HG02623 (cell line): Measurements from ENCODE around the gene OSBPL6.
"Not testable (repeated sequence)": the region's sequence is repeated elsewhere in the genome, so short reads cannot be mapped to it uniquely, and the experiment has no call there.

Experiments used
- ATAC-seq: cut with Tn5 transposase; IDR thresholded peaks from one replicate; pipeline ENCODE4 v1.9.1; 2021; ENCODE audit warnings: moderate library complexity; ENCODE audit not compliant: unreplicated experiment

Gene OSBPL6

DNA sequence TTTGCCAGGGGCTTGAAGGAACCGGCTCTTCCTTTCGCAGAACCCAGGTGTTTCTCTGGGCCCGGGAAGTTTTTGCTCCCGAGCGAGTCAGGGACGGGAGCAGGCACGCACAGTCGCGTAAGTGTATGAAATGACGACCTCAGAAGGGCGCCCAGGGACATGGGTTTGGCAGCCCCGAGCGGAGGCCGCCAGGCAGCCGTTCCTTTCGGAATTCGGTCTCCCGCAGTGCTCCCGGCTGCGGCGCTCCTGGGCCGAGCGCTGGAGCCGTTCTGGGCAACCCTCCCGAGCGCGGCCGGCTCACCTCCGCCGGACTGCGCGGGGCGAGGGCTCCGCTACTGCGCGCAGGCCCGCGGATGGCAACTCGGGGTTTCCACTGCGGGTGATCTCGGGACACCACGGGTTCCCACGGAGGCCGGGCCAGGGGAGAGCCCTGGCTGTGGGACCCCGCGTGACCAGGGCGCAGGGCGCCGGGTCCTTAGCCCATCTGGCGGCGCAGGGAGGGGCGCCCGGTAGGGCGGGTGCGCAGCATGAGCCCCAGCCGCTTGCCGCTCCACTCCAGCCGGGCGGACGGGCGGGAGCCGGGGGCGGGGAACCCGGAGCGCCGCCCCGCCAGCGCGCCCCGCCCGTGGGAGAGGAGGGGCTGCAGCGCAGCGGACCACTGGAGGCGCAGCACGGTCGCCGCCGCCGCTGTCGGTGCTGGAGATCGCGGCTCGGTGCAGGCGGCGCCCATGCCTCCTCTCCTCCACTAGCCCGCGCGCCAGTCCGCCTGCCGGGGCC is at the start of gene OSBPL6:
OSBPL6 (plus strand) TSS at position 690 of the 777 bp plus-strand sequence. CDS start 111,673 bp downstream, outside the sequence.
- ATAC-seq: peak; percentile 94

DNA sequence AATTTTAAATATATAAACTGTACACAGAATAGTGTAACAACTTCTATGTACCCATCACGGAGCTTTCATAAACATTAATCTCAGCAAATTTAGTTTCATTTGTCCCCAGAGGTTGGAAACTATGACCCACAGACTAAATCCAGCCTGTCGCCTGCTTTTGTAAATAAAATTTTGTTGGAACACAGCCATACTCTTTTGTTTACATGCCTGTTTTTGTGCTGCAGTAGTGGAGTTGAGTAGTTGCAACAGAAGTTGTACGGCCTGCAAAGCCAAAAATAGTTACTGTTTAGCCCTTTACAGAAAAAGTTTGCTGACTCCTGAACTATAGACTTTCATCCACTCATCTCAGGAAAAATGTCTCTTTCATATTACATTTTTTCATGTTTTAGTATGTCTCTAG is 42.3 kb upstream of the OSBPL6 start:
- ATAC-seq: no peak

DNA sequence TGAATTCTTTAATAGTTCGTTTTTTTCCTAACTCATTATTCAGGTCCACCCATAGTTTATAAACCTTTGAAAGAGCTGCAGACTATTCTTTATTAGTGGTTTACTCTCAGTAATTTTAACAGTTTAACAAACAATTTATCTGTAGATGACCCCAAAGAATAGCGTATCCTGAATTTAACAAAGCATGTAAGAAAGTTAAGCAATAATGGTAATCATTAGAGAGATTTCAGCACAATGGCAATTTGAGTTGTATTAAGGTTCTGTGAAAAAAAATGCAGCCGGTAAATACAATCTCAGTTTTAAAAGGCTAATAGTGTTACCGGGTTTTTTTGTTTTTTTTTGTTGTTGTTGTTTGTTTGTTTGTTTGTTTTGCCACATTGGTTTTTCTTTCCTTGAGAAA is 41.8 kb upstream of the OSBPL6 start:
- no peak for ATAC-seq

DNA sequence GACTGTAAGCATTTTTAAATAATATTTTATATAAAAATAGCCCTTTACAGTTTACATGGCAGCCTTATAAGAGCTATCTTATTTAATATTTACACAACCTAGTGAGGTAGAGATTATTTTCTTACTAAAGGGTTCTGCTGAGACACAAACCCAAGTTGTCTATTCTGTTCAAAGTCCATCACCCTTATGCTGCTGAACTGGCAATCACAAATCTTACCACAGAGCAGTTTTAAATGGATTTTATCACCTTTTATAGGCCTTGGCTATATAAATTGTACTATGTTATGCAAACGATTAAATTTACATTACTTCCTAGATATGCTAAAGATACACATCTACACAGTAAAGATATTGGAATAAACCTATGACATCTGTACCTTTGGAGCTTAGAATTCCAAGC is 41.3 kb upstream of the OSBPL6 start:
- no peak for ATAC-seq

DNA sequence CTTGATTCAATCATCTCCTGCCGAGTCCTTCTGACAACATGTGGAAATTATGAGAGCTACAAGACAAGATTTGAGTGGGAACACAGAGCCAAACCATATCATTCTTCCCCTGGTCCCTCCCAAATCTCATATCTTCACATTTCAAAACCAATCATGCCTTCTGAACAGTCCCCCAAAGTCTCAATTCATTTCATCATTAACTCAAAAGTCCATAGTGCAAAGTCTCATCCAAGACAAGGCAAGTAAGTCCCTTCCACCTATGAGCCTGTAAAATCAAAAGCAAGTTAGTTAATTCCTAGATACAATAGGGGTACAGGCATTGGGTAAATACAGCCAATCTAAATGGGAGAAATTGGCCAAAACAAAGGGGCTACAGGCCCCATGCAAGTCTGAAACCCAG is 40.4 kb upstream of the OSBPL6 start:
- ATAC-seq: not testable (repeated sequence)

DNA sequence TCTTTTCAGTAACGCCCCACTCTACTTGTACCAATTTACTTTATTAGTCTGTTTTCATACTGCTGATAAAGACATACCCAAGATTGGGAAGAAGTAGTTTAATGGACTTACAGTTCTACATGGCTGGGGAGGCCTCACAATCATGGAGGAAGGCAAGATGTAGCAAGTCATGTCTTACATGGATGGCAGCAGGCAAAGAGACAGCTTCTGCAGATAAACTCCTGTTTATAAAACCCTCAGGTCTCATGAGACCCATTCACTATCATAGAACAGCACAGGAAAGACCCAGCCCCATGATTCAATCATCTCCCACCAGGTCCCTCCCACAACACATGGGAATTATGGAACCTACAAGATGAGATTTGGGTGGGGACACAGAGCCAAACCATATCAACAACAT is 38.8 kb upstream of the OSBPL6 start:
- ATAC-seq: no peak

DNA sequence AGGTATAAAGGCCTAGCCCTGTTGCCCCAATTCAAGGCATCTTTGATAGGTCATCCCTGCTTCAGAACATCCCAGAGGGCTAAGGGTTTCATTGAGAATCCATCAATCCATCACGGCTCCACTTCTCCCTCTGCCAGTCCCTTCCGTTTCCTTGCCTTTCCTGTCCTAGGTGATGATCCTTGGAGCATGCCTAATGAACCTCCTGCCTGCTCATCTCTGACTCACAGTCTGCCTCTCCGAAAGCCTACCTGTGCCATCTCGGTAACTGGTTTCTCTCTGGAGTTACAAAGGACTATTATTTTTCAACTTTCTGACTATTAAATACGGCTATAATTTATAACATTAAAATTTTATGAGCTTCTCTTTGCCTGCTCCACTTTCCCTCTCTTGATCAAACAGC is 36.7 kb upstream of the OSBPL6 start:
- ATAC-seq: no peak

DNA sequence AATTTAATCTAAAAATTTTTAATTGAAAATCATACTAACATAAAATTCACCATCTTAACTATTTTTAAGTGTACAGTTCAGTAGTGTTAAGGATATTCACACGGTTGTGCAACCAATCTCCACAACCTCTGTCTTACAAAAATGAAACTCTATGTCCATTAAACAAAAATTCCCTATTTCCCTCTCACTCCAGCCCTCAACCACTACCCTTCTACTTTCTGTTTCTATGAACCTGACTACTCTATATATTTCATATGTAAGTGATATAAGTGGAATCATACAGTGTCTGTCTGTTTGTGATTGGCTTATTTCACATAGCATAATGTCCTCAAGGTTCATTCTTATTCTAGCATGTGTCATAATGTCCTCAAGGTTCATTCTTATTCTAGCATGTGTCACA is 34.3 kb upstream of the OSBPL6 start:
- ATAC-seq: no peak

DNA sequence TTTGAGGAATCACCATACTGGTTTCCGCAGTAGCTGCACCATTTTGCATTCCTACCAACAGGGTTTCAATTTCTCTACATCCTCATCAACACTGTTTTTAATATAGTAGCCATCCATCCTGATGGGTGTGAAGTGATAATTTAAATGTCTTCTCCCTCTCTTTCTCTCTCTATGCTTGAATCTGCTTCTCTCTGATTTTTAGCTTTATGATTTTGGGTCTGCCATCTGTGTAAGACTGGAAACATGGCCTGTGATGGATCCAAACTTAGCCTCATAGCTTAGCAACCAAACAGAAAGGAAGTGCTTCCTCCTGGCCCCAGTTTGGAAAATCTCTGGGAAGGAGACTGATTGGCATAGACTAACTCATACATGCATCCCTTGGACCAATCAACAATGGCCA is 33.7 kb upstream of the OSBPL6 start:
- ATAC-seq: no peak

DNA sequence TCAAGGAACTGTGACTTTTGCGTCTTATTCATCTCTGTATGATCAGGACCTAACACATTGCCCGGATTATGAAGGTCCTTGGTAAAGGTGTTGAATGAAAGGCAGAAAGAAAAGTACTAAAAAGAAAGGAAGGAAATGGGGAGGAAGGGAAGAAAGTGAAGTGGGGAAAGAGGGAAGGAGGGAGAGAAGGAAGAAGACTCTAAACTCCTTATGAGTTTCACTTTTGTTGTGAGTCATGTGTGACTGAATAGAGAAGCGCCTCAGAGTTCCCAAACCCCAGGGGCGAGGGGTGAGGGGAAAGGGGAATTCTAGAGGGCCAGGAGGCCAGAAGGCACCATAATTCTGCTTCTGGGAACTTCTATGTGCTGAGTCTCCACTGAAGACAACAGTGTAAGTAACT is 30.9 kb upstream of the OSBPL6 start:
- ATAC-seq: no peak

DNA sequence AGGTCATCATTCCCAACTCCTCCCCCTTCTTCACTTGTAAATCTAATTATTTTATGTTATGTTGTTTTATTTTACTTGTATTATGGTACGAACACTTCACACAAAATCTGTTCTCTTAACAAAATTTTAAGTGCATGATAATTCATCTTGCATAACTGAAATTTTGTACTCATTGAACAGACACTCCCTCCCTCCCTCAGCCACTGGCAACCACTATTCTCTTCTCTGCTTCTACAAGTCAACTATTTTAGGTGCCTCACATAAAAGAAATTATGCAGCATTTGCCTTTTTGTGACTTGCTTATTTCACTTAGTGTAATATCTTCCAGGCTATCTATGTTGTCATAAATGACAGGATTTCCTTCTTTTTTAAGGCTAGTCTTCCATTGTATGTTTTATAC is 30.4 kb upstream of the OSBPL6 start:
- ATAC-seq: no peak

DNA sequence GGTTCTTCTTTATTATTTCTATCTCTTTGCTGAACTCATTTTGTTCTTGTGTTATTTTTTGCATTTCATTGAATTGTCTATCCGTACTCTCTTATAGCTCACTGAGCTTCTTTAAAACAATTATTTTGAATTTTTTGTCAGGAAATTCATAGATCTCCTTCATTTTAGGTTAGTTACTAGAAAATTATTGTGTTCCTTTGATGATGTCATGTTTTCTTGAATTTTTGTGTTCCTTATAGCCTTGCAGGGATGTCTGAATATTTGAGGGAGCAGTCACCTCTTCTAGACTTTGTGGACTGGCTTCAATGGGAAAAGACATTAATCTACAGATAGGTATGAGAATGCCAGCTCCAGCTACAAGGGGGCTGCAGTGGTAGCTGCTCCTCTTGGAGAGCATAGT is 20.7 kb upstream of the OSBPL6 start:
- no peak for ATAC-seq

DNA sequence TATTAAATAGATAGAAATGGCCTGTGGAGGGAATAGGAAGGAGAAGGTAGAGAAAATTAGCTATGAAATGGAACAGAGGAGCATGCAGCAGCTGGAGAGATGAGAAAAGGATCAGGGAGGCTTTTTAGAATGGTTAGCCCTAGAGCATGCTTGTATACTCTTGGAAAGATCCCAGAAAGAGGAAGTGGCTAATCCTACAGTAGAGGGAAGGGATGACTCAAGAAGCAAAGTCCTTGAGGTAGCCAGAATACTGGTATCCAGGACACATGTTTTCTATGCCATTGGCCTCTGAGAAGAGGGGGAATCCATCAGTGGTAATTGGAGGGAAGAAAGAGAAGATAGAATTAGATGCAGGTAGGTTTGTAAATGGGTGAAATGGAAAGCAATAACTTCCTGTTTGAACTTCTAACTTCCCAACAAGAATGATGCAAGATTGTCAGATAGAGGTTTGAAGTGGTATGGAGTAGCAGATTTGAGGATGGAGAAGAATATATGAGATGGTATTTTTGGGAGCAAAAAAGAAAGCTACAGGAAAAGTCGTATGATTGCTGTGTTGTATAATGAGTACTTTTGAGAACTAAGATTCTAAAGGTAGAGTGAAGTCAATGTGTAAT is 17.1 kb upstream of the OSBPL6 start:
- ATAC-seq: no peak

DNA sequence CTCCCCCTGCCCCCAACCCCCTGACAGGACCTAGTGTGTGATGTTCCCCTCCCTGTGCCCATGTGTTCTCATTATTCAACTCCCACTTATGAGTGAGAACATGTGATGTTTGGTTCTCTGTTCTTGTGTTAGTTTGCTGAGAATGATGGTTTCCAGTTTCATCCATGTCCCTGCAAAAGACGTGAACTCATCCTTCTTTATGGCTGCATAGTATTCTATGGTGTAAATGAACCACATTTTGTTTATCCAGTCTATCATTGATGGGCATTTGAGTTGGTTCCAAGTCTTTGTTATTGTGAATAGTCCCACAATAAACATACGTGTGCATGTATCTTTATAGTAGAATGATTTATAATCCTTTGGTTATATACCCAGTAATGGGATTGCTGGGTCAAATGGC is 13.7 kb upstream of the OSBPL6 start:
- ATAC-seq: not testable (repeated sequence)

DNA sequence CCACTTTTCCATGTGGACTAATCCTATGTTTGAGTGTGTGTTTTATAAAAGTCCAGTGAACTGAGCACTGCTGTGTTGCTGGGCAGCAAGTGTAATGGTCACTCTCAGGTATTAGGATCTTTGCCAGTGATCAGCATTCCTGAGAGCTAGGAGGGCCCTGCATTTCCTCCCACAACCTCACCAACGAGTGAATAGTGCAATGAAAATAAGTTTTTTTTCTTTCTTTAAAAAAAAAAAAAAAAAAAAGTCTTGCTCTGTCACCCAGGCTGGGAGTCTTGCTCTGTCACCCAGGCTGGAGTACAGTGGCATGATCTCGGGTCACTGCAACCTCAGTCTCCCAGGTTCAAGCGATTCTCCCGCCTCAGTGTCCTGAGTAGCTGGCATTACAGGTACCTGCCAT is 6.5 kb upstream of the OSBPL6 start:
- no peak for ATAC-seq

DNA sequence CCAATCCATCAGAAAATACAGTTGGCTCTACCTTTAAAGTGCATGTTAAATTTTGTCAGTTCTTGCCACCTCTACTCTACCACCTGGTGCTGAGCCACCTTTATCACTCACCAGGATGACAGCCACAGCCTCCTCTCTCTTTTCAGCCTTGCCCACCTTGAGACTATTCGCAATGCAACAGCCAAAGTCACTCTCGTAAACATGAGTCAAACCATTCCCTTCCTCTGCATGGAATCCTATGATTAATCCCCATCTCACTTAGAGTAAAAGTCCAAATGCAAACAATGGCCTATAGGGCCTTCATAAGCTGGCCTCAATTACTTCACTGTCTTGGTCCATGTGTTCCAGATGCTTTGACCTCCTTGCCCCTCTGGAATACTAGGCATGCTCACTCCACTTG is 5.8 kb upstream of the OSBPL6 start:
- ATAC-seq: no peak

DNA sequence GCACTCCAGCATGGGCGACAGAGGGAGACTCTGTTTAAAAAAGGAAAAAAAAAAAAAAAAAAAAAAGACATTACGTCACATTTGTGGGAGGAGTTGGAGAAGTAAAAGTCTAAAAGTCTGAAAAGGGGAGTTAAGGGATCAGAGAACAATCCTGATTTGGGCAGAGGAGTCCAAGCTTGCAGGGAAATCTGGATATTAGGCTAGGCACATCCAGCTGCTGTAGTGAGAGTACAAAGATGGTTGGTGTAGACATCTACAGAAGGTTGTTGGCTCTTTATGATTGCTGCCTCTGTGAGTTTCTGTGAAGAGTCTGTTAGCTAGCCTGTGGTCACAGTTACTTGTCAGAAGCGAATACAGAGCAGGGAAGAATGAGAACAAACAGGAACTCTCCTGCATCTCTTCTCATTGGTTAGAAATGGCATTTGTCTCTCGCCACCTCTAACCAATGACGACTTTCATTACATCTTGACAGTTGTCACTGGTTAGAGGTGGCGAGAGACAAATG is 3.3 kb upstream of the OSBPL6 start:
- ATAC-seq: no peak

DNA sequence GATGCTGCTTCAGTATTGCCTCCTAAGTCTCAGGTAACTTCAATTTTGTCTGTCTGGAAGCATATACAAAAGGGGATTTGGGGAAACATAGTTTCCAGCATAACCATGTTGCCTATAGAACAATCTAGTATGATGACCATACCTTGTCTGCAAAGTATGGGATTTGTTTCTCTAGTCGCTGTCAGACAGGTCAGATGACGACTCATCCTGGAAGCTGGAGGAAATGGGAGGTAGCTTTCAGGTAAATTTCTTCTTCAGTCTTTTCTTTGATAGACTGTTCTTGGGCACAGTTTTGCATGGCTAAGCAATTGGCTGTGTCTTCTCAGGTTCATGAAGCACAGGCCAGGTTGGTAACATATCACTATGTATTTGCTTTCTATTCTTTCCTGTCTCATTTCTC is 2.8 kb upstream of the OSBPL6 start:
- ATAC-seq: no peak

DNA sequence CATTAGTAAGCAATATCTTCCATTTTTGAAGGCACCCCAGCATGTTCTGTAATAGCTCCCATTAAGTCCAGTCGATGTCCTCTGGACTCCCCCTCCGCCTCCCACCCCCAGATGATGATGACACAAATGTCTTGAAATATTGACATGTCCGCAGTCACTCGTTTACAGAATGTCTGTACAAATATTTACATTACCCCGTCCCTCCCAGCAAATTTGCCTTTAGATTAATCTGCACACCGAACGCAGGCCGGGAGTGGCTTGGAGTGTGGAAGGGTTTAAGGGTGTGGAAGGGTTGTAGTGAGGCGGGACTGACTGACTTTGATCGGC is 853 bp upstream of the OSBPL6 start:
- no peak for ATAC-seq

DNA sequence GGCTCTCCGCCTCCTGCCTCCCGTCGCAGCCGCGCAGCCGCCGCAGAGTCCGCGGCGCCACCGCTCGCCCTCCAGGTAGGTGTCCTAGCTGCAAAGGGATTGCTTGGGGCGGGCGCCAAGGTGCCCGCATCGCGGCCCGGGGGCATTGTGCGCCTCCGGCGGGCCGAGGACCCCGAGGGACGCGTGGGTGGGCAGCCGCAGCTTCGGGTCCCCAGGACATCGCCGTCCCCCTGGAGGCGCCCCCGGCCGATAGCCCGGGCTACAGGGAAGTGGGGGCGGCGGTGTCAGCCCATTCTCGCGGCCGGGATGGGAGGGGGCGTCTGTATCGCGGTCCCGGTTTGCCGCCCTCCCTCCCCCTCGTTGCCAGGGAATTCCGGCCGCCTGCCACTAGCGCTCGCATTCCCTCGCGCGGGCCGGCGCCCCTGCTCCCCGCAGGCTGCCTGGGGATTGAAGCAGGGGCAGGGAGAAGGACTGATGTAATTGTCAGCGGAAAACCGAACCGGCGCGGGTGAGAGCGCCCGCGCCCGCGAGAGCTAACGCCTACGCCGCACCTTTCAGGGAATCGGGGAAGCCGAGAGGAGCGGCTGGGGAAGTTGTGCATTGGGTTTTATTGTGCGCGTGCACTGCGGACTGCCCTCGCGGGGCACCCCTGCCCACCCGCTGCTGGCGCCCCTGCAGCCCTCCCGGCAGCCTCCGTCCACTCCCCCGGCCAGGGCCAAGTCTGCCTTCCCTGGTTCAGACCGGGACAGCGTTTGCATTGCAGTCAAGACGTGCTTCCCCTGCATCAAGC is 483 bp downstream of the OSBPL6 start:
- ATAC-seq: peak; percentile 9

DNA sequence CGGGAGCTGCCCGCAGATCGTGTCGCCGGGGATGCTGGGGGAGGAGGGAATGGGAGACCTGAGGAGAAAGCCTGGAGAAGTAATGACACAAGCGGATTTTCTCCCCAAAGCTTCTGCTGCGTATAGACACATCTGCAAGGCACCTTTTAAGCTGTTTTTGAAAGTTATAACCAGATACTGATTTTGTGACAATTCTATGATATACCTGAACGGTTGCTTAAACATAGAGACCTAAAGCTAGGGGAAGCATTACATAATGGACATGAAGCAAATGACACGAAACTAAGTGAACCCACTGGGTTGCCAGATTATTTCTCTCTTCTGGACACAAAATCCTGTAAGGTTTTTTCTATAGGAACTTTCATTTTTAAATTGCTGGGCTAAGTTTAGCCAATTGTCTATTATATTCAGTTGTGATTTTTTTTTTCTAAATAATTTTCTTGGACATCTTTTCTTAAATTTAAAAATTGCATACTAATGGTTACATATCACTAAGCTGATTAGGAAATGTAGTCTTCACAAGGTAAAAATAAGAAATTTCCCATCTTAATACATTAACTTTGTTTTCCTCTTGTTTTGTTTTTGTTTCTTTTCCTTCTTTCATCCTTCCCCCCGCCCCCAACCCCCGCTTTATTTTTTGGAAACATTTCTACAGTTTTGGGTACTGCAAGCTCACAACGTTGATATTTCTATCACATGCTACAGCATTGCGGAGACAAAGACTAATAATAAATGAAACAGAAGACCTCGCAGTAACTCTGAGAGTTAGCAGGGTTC is 1.3 kb downstream of the OSBPL6 start:
- no peak for ATAC-seq
